ENCODE measurements around the gene NCDN. TPM values are rescaled to one million over a fixed set of nuclear protein-coding genes. Genes with fewer than 3 reads are reported as not detected.

The NCDN gene
- total and polyA plus RNA-seq, 2 donors (not counting 3 experiments of a cell fraction or from before 2014, with no cell fraction given), result 17.3 to 22.0 TPM

GRCh38 chr1:35539824-35540261 is 17.8 kb upstream of the NCDN start:
- BruUV-seq (replicated peaks), result no TSS peak
- H3K27me3 ChIP-seq (ENCODE audit: control insufficient read depth in 2 of 2, insufficient read depth in 2 of 2, low read length in 2 of 2), result no peaks in the 10 kb centered on the region
- no peaks in the 10 kb centered on the region for H4K20me1 ChIP-seq (replicated peaks; ENCODE audit: control insufficient read depth, extremely low read depth, insufficient read depth, low read length)
- DNase-seq (ENCODE audit: low read depth, low spot score), result no peak
- TF ChIP-seq MAX (IDR thresholded peaks at IDR 0.05; ENCODE audit: insufficient read depth, insufficient read length) (no peak), EZH2 (IDR thresholded peaks at IDR 0.05; ENCODE audit: borderline replicate concordance, low read depth, low read length, severe bottlenecking) (no peak), MYC (IDR thresholded peaks at IDR 0.05; ENCODE audit: low read depth, low read length) (no peak), CTCF (IDR thresholded peaks at IDR 0.05; ENCODE audit: extremely low read depth in 1 of 2, insufficient read depth in 1 of 2, low read depth in 1 of 2, low read length in 2 of 2) (no peak), FOS (IDR thresholded peaks at IDR 0.05; ENCODE audit: borderline replicate concordance, insufficient read depth, low read length) (no peak), GATA2 (IDR thresholded peaks at IDR 0.05; ENCODE audit: insufficient read depth, insufficient read length, low read depth, low read length) (no peak), POLR2AphosphoS5 (IDR thresholded peaks at IDR 0.05; ENCODE audit: insufficient read depth, low read depth, low read length) (no peak), POLR2A (IDR thresholded peaks at IDR 0.05; ENCODE audit: low read depth, low read length) (no peak), JUN (IDR thresholded peaks at IDR 0.05; ENCODE audit: borderline replicate concordance, insufficient read depth, insufficient read length, low read depth) (no peak)
- no peak overlapping the region for H3K4me2 ChIP-seq (ENCODE audit: insufficient read depth, low read length)
- H3K4me3 ChIP-seq (replicated peaks in 1 of 3; ENCODE audit: insufficient read depth in 1 of 3, low read depth in 1 of 3, low read length in 3 of 3), result no peak overlapping the region
- intact Hi-C loops (cut with micrococcal nuclease) (no loop called here), dilution Hi-C loops (cut with MboI; ENCODE audit: extremely low pct_ligation_motif_present, low sequenced_read_pairs) (no loop called here)
- no peak overlapping the region for H2AFZ ChIP-seq (ENCODE audit: low read depth, low read length)
- CTCF ChIA-PET, result interaction anchor here (1.0 to 1.2 kb wide), 2 partner anchors 25 to 89 kb away, joined by 3 to 6 read pairs; no protein-coding TSS in a partner anchor
- H3K27ac ChIP-seq (ENCODE audit: insufficient read depth, low read depth, low read length), result no peak overlapping the region
- H3K36me3 ChIP-seq (ENCODE audit: control insufficient read depth in 2 of 2, extremely low read depth in 1 of 2, insufficient read depth in 2 of 2, low read length in 2 of 2), result no peaks in the 10 kb centered on the region
- H3K4me1 ChIP-seq (ENCODE audit: control insufficient read depth, extremely low read depth, insufficient read depth, low read length), result no peaks in the 10 kb centered on the region
- no peaks in the 10 kb centered on the region for H3K79me2 ChIP-seq (ENCODE audit: control insufficient read depth, insufficient read depth, low read length)
- POLR2A ChIA-PET, result no interaction called here
- H3K9me1 ChIP-seq (replicated peaks; ENCODE audit: control insufficient read depth, extremely low read depth, insufficient read depth, low read length), result no peaks in the 10 kb centered on the region
- no peak overlapping the region for H3K9ac ChIP-seq (replicated peaks; ENCODE audit: extremely low read depth, insufficient read depth, low read length)
- FAIRE-seq, result no peak
- no peaks in the 10 kb centered on the region for H3K9me3 ChIP-seq (replicated peaks; ENCODE audit: control insufficient read depth, insufficient read depth, low read length)
